K562 (cell line): ENCODE data around the gene DSTYK.

Experiments
- BHLHE40 ChIP-seq: IDR thresholded peaks from 2 replicates; pipeline ENCODE4 v1.6.1; 2011; ENCODE audit warnings: low read length, improper control_type of control experiment
- BMI1 ChIP-seq: fragments of 150-350 bp; IDR thresholded peaks from 2 replicates; pipeline ENCODE4 v1.6.1; 2014; ENCODE audit warnings: low read length
- CCAR2 ChIP-seq: fragments of 200-400 bp; formaldehyde crosslinking; IDR thresholded peaks from 2 replicates; pipeline ENCODE4 v1.6.1; 2017; ENCODE audit warnings: mild to moderate bottlenecking, low read depth, low read length
- HCFC1 ChIP-seq: IDR thresholded peaks from 2 replicates; pipeline ENCODE4 v1.6.1; 2012; ENCODE audit warnings: low read depth, low read length, improper control_type of control experiment
- HMG20B ChIP-seq: fragments of 250-450 bp; sonication (Bioruptor Pico); IDR thresholded peaks from 2 replicates; pipeline ENCODE4 v1.5.0; 2021; ENCODE audit warnings: mild to moderate bottlenecking
- KDM2B ChIP-seq: fragments of 250-450 bp; sonication (Bioruptor Pico); IDR thresholded peaks from 2 replicates; pipeline ENCODE4 v1.8.0; 2021; ENCODE audit warnings: mild to moderate bottlenecking, moderate library complexity
- MAZ ChIP-seq, 2 experiments: fragments of 450-650 bp in 1 of 2; sonication (generic) in 1 of 2; formaldehyde crosslinking; IDR thresholded peaks in 1 of 2; conservative IDR thresholded peaks in 1 of 2; 2 replicates each; pipeline versions ENCODE4 v1.4.0 to v1.5.0; 2020; ENCODE audit warnings: mild to moderate bottlenecking in 1 of 2, missing genetic modification reagents in 1 of 2
- TGIF2 ChIP-seq: sonication (generic); formaldehyde crosslinking; IDR thresholded peaks from 2 replicates; pipeline ENCODE4 v1.8.1; 2022; ENCODE audit warnings: mild to moderate bottlenecking, missing genetic modification reagents, moderate library complexity
- XRCC5 ChIP-seq: fragments of 200-400 bp; formaldehyde crosslinking; IDR thresholded peaks from 2 replicates; pipeline ENCODE4 v1.6.1; 2017; ENCODE audit warnings: low read depth, mild to moderate bottlenecking, low read length
- TF ChIP-seq, protein P1 (sequence below): IDR thresholded peaks from 2 replicates; pipeline ENCODE4 v1.6.1; 2016; ENCODE audit warnings: missing genetic modification characterization, missing compliant biosample characterization
- TF ChIP-seq, protein P2 (sequence below): fragments of 450-650 bp; formaldehyde crosslinking; IDR thresholded peaks from 2 replicates; pipeline ENCODE4 v1.4.0; 2020; ENCODE audit warnings: mild to moderate bottlenecking, moderate library complexity
- TF ChIP-seq, protein P3 (sequence below): sonication (generic); formaldehyde crosslinking; IDR thresholded peaks from 2 replicates; pipeline ENCODE4 v1.8.1; 2023; ENCODE audit warnings: missing genetic modification reagents, mild to moderate bottlenecking, borderline replicate concordance

DNA sequence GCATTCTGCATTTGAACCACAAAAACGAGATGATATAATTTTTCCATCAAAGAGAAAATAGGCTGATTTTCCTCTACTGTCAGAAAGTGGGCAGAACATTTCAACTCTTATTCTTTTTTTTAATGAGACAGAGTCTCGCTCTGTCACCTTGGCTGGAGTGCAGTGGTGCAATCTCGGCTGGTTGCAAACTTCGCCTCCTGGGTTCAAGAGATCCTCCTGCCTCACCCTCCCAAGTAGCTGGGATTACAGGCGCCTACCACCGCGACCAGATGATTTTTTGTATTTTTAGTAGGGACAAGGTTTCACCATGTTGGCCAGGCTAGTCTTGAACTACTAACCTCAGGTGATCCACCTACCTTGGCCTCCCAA lies 11.6 kb downstream of the DSTYK start:
- TF ChIP-seq TGIF2 (CRISPR knock-in tag) = no peak
- TF ChIP-seq, protein P1, sequence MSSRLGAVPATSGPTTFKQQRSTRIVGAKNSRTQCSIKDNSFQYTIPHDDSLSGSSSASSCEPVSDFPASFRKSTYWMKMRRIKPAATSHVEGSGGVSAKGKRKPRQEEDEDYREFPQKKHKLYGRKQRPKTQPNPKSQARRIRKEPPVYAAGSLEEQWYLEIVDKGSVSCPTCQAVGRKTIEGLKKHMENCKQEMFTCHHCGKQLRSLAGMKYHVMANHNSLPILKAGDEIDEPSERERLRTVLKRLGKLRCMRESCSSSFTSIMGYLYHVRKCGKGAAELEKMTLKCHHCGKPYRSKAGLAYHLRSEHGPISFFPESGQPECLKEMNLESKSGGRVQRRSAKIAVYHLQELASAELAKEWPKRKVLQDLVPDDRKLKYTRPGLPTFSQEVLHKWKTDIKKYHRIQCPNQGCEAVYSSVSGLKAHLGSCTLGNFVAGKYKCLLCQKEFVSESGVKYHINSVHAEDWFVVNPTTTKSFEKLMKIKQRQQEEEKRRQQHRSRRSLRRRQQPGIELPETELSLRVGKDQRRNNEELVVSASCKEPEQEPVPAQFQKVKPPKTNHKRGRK = no peak
- no peak for TF ChIP-seq HCFC1
- TF ChIP-seq CCAR2 = no peak
- TF ChIP-seq MAZ (CRISPR knock-in tag; conservative IDR thresholded peaks at IDR 0.05 in 1 of 2, IDR thresholded peaks at IDR 0.05 in 1 of 2) = no peak
- TF ChIP-seq, protein P2, sequence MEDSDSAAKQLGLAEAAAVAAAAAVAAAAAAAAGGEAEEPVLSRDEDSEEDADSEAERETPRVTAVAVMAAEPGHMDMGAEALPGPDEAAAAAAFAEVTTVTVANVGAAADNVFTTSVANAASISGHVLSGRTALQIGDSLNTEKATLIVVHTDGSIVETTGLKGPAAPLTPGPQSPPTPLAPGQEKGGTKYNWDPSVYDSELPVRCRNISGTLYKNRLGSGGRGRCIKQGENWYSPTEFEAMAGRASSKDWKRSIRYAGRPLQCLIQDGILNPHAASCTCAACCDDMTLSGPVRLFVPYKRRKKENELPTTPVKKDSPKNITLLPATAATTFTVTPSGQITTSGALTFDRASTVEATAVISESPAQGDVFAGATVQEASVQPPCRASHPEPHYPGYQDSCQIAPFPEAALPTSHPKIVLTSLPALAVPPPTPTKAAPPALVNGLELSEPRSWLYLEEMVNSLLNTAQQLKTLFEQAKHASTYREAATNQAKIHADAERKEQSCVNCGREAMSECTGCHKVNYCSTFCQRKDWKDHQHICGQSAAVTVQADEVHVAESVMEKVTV (CRISPR knock-in tag) = no peak
- no peak for TF ChIP-seq KDM2B (CRISPR knock-in tag)
- no peak for TF ChIP-seq XRCC5
- TF ChIP-seq BHLHE40 = no peak
- TF ChIP-seq, protein P3, sequence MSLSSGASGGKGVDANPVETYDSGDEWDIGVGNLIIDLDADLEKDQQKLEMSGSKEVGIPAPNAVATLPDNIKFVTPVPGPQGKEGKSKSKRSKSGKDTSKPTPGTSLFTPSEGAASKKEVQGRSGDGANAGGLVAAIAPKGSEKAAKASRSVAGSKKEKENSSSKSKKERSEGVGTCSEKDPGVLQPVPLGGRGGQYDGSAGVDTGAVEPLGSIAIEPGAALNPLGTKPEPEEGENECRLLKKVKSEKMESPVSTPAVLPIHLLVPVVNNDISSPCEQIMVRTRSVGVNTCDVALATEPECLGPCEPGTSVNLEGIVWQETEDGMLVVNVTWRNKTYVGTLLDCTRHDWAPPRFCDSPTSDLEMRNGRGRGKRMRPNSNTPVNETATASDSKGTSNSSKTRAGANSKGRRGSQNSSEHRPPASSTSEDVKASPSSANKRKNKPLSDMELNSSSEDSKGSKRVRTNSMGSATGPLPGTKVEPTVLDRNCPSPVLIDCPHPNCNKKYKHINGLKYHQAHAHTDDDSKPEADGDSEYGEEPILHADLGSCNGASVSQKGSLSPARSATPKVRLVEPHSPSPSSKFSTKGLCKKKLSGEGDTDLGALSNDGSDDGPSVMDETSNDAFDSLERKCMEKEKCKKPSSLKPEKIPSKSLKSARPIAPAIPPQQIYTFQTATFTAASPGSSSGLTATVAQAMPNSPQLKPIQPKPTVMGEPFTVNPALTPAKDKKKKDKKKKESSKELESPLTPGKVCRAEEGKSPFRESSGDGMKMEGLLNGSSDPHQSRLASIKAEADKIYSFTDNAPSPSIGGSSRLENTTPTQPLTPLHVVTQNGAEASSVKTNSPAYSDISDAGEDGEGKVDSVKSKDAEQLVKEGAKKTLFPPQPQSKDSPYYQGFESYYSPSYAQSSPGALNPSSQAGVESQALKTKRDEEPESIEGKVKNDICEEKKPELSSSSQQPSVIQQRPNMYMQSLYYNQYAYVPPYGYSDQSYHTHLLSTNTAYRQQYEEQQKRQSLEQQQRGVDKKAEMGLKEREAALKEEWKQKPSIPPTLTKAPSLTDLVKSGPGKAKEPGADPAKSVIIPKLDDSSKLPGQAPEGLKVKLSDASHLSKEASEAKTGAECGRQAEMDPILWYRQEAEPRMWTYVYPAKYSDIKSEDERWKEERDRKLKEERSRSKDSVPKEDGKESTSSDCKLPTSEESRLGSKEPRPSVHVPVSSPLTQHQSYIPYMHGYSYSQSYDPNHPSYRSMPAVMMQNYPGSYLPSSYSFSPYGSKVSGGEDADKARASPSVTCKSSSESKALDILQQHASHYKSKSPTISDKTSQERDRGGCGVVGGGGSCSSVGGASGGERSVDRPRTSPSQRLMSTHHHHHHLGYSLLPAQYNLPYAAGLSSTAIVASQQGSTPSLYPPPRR = no peak
- no peak for TF ChIP-seq BMI1
- no peak for TF ChIP-seq HMG20B
